ENCODE data around the gene PEF1.

PEF1 gene

GRCh38 chr1:31653717-31654473 is 9.2 kb upstream of the PEF1 start:
- DNase-seq (ENCODE audit: low read depth), result no peak

GRCh38 chr1:31652891-31653499 is 8.3 kb upstream of the PEF1 start:
- DNase-seq (ENCODE audit: low read depth), result no peak

- DNase-seq (ENCODE audit: low read depth), result no peak
Observed at GRCh38 chr1:31651766-31652165, 7.1 kb upstream of the PEF1 start.

GRCh38 chr1:31651089-31651420 is 6.4 kb upstream of the PEF1 start:
- DNase-seq (ENCODE audit: low read depth), result no peak

GRCh38 chr1:31650161-31651088 is 5.7 kb upstream of the PEF1 start:
- no peak for DNase-seq (ENCODE audit: low read depth)

- DNase-seq (ENCODE audit: low read depth), result no peak
Observed at GRCh38 chr1:31648641-31649357, 4.1 kb upstream of the PEF1 start.

- DNase-seq (ENCODE audit: low read depth), result no peak
Observed at GRCh38 chr1:31648190-31648589, 3.5 kb upstream of the PEF1 start.

GRCh38 chr1:31647106-31647505 is 2.4 kb upstream of the PEF1 start:
- DNase-seq (ENCODE audit: low read depth), result no peak

- no peak for DNase-seq (ENCODE audit: low read depth)
Observed at GRCh38 chr1:31646259-31646960, 1.7 kb upstream of the PEF1 start.

- no peak for DNase-seq (ENCODE audit: low read depth)
Observed at GRCh38 chr1:31645274-31645568, 545 bp upstream of the PEF1 start.

GRCh38 chr1:31643976-31644559 is 608 bp downstream of the PEF1 start:
- no peak for DNase-seq (ENCODE audit: low read depth)

- DNase-seq (ENCODE audit: low read depth), result no peak
Observed at GRCh38 chr1:31642897-31643296, 1.8 kb downstream of the PEF1 start.

GRCh38 chr1:31642366-31642765 is 2.3 kb downstream of the PEF1 start:
- no peak for DNase-seq (ENCODE audit: low read depth)

GRCh38 chr1:31640964-31641363 is 3.7 kb downstream of the PEF1 start:
- DNase-seq (ENCODE audit: low read depth), result no peak

GRCh38 chr1:31640179-31640578 is 4.5 kb downstream of the PEF1 start:
- DNase-seq (ENCODE audit: low read depth), result no peak

- DNase-seq (ENCODE audit: low read depth), result peak; percentile 94
Observed at GRCh38 chr1:31639543-31639942, 5.1 kb downstream of the PEF1 start.

- no peak for DNase-seq (ENCODE audit: low read depth)
Observed at GRCh38 chr1:31637915-31638673, 6.6 kb downstream of the PEF1 start.

GRCh38 chr1:31633117-31633516 is 11.6 kb downstream of the PEF1 start:
- no peak for DNase-seq (ENCODE audit: low read depth)

GRCh38 chr1:31632649-31633048 is 12.0 kb downstream of the PEF1 start:
- DNase-seq (ENCODE audit: low read depth), result no peak

- DNase-seq (ENCODE audit: low read depth), result no peak
Observed at GRCh38 chr1:31628931-31629556, 15.6 kb downstream of the PEF1 start.
